A549 (cell line): ENCODE results near the gene ROBO1. TPM values are rescaled to one million over a fixed set of nuclear protein-coding genes. Genes with fewer than 3 reads are reported as not detected.

Experiments used
- ATAC-seq, 2 experiments: fragments of 200-7000 bp in 1 of 2; fragments of >200 bp in 1 of 2; cut with Nextera tagmentation in 1 of 2; cut with Tn5 transposase in 1 of 2; 3 replicates each; pipeline versions ENCODE4 v1.8.0 to v1.9.1; 2018 to 2020; ENCODE audit warnings: mild to moderate bottlenecking in 1 of 2, moderate library complexity in 1 of 2
- CTCF ChIA-PET: fragments of 300-600 bp; sonication (Branson Sonifier 250); formaldehyde crosslinking; extraction: SDS; loops from one replicate; lab custom pipeline; 2021; ENCODE audit warnings: antibody characterized with exemption, inconsistent platforms; lab: Yijun Ruan, JAX
- POLR2A ChIA-PET: fragments of 350-600 bp; formaldehyde crosslinking; extraction: SDS; loops from one replicate; lab custom pipeline; 2021; ENCODE audit warnings: antibody characterized with exemption, inconsistent platforms; lab: Yijun Ruan, JAX
- DNase-seq, 2 experiments: peaks; one replicate each; pipeline versions ENCODE4 v3.0.0 to v3.0.0-alpha.2; 2011 to 2016; ENCODE audit warnings: low read depth in 1 of 2, low spot score in 1 of 2
- FAIRE-seq: peaks from 2 replicates; lab custom pipeline; 2011; peaks lifted over from hg19 to GRCh38; lab: Jason Lieb, UNC
- H3K27ac ChIP-seq, 2 experiments: fragments of >200 bp; sonication (Bioruptor Twin); formaldehyde crosslinking; 3 replicates each; pipeline ENCODE4 v1.5.1; 2016 to 2017
- H3K4me1 ChIP-seq: fragments of >200 bp; sonication (Bioruptor Twin); formaldehyde crosslinking; 3 replicates; pipeline ENCODE4 v1.6.1; 2016
- H3K4me2 ChIP-seq: fragments of >200 bp; sonication (Bioruptor Twin); formaldehyde crosslinking; 3 replicates; pipeline ENCODE4 v1.6.1; 2016
- H3K4me3 ChIP-seq: fragments of >200 bp; sonication (Bioruptor Twin); formaldehyde crosslinking; 3 replicates; pipeline ENCODE4 v1.5.1; 2016
- H3K9me3 ChIP-seq: fragments of >200 bp; sonication (Bioruptor Twin); formaldehyde crosslinking; 3 replicates; pipeline ENCODE4 v1.6.1; 2016
- BCL3 ChIP-seq: fragments of >200 bp; sonication (Bioruptor Twin); formaldehyde crosslinking; IDR thresholded peaks from 3 replicates; pipeline ENCODE4 v1.6.1; 2016
- BHLHE40 ChIP-seq: IDR thresholded peaks from 2 replicates; pipeline ENCODE4 v1.6.1; 2012; ENCODE audit warnings: low read depth, low read length, inconsistent platforms
- CBX2 ChIP-seq: fragments of 200-600 bp; sonication (generic); IDR thresholded peaks from 2 replicates; pipeline ENCODE4 v1.6.1; 2016; ENCODE audit warnings: low read depth, mild to moderate bottlenecking, borderline replicate concordance
- CBX8 ChIP-seq: fragments of 200-600 bp; sonication (generic); IDR thresholded peaks from 2 replicates; pipeline ENCODE4 v1.6.1; 2016
- CHD2 ChIP-seq: fragments of 150-350 bp; IDR thresholded peaks from 2 replicates; pipeline ENCODE4 v1.6.1; 2014; ENCODE audit warnings: low read length; ENCODE audit not compliant: partially characterized antibody
- EHF ChIP-seq: fragments of 250-450 bp; sonication (Bioruptor Pico); IDR thresholded peaks from 2 replicates; pipeline ENCODE4 v1.5.0; 2020; ENCODE audit warnings: mild to moderate bottlenecking
- ELK1 ChIP-seq: fragments of 150-350 bp; IDR thresholded peaks from 2 replicates; pipeline ENCODE4 v1.6.1; 2014; ENCODE audit warnings: low read depth, mild to moderate bottlenecking, low read length
- FOSL2 ChIP-seq, 2 experiments: fragments of 450-650 bp in 1 of 2; fragments of >200 bp in 1 of 2; sonication (Bioruptor Twin) in 1 of 2; formaldehyde crosslinking; IDR thresholded peaks; 2 replicates each; pipeline versions ENCODE4 v1.5.0 to v1.6.1; 2016 to 2020; ENCODE audit warnings: mild to moderate bottlenecking in 1 of 2, moderate library complexity in 1 of 2
- HEYL ChIP-seq: fragments of 250-450 bp; sonication (Bioruptor Pico); IDR thresholded peaks from 2 replicates; pipeline ENCODE4 v1.8.0; 2021; ENCODE audit warnings: mild to moderate bottlenecking, moderate library complexity
- HMGXB4 ChIP-seq: fragments of 250-450 bp; sonication (Bioruptor Pico); IDR thresholded peaks from 2 replicates; pipeline ENCODE4 v1.5.0; 2021; ENCODE audit warnings: mild to moderate bottlenecking, moderate library complexity, borderline replicate concordance
- HOXB5 ChIP-seq: fragments of 250-450 bp; sonication (Bioruptor Pico); IDR thresholded peaks from 2 replicates; pipeline ENCODE4 v1.5.0; 2020; ENCODE audit warnings: mild to moderate bottlenecking, moderate library complexity
- KDM1A ChIP-seq: fragments of 200-600 bp; sonication (generic); IDR thresholded peaks from 2 replicates; pipeline ENCODE4 v1.6.1; 2016; ENCODE audit warnings: low read depth, mild to moderate bottlenecking
- MYC ChIP-seq: IDR thresholded peaks from 2 replicates; pipeline ENCODE4 v1.6.1; 2012; ENCODE audit warnings: mild to moderate bottlenecking, inconsistent platforms, low read length, improper control_type of control experiment, borderline replicate concordance
- NPAS2 ChIP-seq: fragments of 250-450 bp; sonication (Bioruptor Pico); IDR thresholded peaks from 2 replicates; pipeline ENCODE4 v1.8.0; 2022; ENCODE audit warnings: mild to moderate bottlenecking, moderate library complexity, borderline replicate concordance
- NR3C1 ChIP-seq: fragments of >200 bp; sonication (Bioruptor Twin); formaldehyde crosslinking; IDR thresholded peaks from 3 replicates; pipeline ENCODE4 v1.6.1; 2017
- PBX3 ChIP-seq: IDR thresholded peaks from 2 replicates; pipeline ENCODE4 v1.6.1; 2012
- POLR2AphosphoS2 ChIP-seq: conservative IDR thresholded peaks from 2 replicates; pipeline ENCODE4 v1.6.1; 2012; ENCODE audit warnings: low read length, improper control_type of control experiment, inconsistent platforms
- RAD21 ChIP-seq, 2 experiments: fragments of >200 bp in 1 of 2; sonication (Bioruptor Twin) in 1 of 2; formaldehyde crosslinking in 1 of 2; IDR thresholded peaks in 1 of 2; conservative IDR thresholded peaks in 1 of 2; 2 replicates in 1 of 2; 3 replicates in 1 of 2; pipeline ENCODE4 v1.6.1; 2012 to 2018; ENCODE audit warnings: inconsistent platforms in 1 of 2
- RARB ChIP-seq: fragments of 250-450 bp; sonication (Bioruptor Pico); IDR thresholded peaks from 2 replicates; pipeline ENCODE4 v1.8.0; 2021; ENCODE audit warnings: mild to moderate bottlenecking, moderate library complexity
- RCOR1 ChIP-seq: fragments of 150-350 bp; IDR thresholded peaks from 2 replicates; pipeline ENCODE4 v1.6.1; 2014; ENCODE audit warnings: antibody characterized with exemption, low read length, low read depth
- SREBF2 ChIP-seq: fragments of 450-650 bp; IDR thresholded peaks from 2 replicates; pipeline ENCODE4 v1.6.1; 2014; ENCODE audit warnings: mild to moderate bottlenecking, moderate library complexity
- ZNF302 ChIP-seq: fragments of 250-450 bp; sonication (Bioruptor Pico); IDR thresholded peaks from 2 replicates; pipeline ENCODE4 v1.9.0; 2021; ENCODE audit warnings: inconsistent platforms, mild to moderate bottlenecking, moderate library complexity
- ZSCAN20 ChIP-seq: fragments of 250-450 bp; sonication (Bioruptor Pico); IDR thresholded peaks from 2 replicates; pipeline ENCODE4 v1.8.0; 2022; ENCODE audit warnings: mild to moderate bottlenecking, moderate library complexity
- WGBS: methylation state at CpG from one replicate; pipeline ENCODE4 v1.1.6; 2017; ENCODE audit errors: missing lambda C conversion rate; 5-methylcytosine and 5-hydroxymethylcytosine counted together
- polyA plus RNA-seq, 4 experiments: library from polyadenylated mRNA; depleted of rRNA in 3 of 4; stranded (reverse); fragments of >200 nt; fragmentation: RNase III in 1 of 4; extraction: RNeasy Plus Mini Kit Qiagen cat#74134 plus additional on column Dnase treatment in 1 of 4; gene quantifications; 2 replicates in 3 of 4; 3 replicates in 1 of 4; pipeline ENCODE4 v1.2.3, GENCODE V29; 2011 to 2017

ROBO1 gene
- polyA plus RNA-seq, 2 of the 4 experiments (the other 2 are of a cell fraction) = 25.3 to 35.6 TPM

- 70% methylated on average over 3 of the region's 3 CpGs for WGBS
- no peak overlapping the region for H3K4me3 ChIP-seq
- no peak for TF ChIP-seq PBX3
- no peak for TF ChIP-seq CBX8
- no peak for TF ChIP-seq CBX2
- no peak for TF ChIP-seq NPAS2 (CRISPR knock-in tag)
- no peak for TF ChIP-seq BHLHE40
- no peak for TF ChIP-seq MYC
- TF ChIP-seq ZNF302 = no peak
- TF ChIP-seq HEYL (CRISPR knock-in tag) = no peak
- no peak for TF ChIP-seq ZSCAN20 (CRISPR knock-in tag)
- no peak for TF ChIP-seq KDM1A
- no peak for TF ChIP-seq HMGXB4
- no peak for TF ChIP-seq BCL3
- TF ChIP-seq CHD2 = no peak
- TF ChIP-seq HOXB5 = no peak
- no peak for TF ChIP-seq ELK1
- no peak for TF ChIP-seq SREBF2
- no peak for TF ChIP-seq RCOR1
- TF ChIP-seq POLR2AphosphoS2 = no peak
- no peak for TF ChIP-seq EHF (CRISPR knock-in tag)
- DNase-seq (no peak), ATAC-seq (no peak), FAIRE-seq (no peak)
- no peaks in the 10 kb centered on the region for H3K9me3 ChIP-seq
- H3K4me2 ChIP-seq = no peak overlapping the region
- CTCF ChIA-PET = interaction anchor here (2.0 kb wide), 1 partner anchor 11 kb away, joined by 12 read pairs; no protein-coding TSS in a partner anchor
- no peaks in the 10 kb centered on the region for H3K4me1 ChIP-seq
- POLR2A ChIA-PET = no interaction called here
- H3K27ac ChIP-seq = no peak overlapping the region
Measured at GRCh38 chr3:78634316-78634715, 1133.5 kb downstream of the ROBO1 start.

- Histone ChIP-seq H3K4me2 (no peak overlapping the region), H3K9me3 (no peaks in the 10 kb centered on the region), H3K27ac (no peak overlapping the region), H3K4me1 (no peaks in the 10 kb centered on the region), H3K4me3 (no peak overlapping the region)
- ChIA-PET POLR2A (no interaction called here), CTCF (interaction anchor here (0.5 to 2.0 kb wide), 2 partner anchors 12 to 1332 kb away, joined by 3 to 12 read pairs; no protein-coding TSS in a partner anchor)
- FAIRE-seq (no peak), ATAC-seq (no peak), DNase-seq (no peak)
- 48% methylated on average over 4 of the region's 4 CpGs for WGBS
- TF ChIP-seq HOXB5 (no peak), KDM1A (no peak), FOSL2 (IDR thresholded peaks at IDR 0.05) (no peak), FOSL2 (CRISPR knock-in tag; IDR thresholded peaks at IDR 0.05) (no peak), RARB (no peak), PBX3 (no peak), NR3C1 (no peak), BHLHE40 (no peak), HEYL (CRISPR knock-in tag) (no peak), RAD21 (conservative IDR thresholded peaks at IDR 0.05 in 1 of 2, IDR thresholded peaks at IDR 0.05 in 1 of 2) (no peak), RCOR1 (no peak), CHD2 (no peak)
Measured at GRCh38 chr3:78633626-78634025, 1134.2 kb downstream of the ROBO1 start.
